ENCODE data around the gene FHAD1.

FHAD1 gene

DNA sequence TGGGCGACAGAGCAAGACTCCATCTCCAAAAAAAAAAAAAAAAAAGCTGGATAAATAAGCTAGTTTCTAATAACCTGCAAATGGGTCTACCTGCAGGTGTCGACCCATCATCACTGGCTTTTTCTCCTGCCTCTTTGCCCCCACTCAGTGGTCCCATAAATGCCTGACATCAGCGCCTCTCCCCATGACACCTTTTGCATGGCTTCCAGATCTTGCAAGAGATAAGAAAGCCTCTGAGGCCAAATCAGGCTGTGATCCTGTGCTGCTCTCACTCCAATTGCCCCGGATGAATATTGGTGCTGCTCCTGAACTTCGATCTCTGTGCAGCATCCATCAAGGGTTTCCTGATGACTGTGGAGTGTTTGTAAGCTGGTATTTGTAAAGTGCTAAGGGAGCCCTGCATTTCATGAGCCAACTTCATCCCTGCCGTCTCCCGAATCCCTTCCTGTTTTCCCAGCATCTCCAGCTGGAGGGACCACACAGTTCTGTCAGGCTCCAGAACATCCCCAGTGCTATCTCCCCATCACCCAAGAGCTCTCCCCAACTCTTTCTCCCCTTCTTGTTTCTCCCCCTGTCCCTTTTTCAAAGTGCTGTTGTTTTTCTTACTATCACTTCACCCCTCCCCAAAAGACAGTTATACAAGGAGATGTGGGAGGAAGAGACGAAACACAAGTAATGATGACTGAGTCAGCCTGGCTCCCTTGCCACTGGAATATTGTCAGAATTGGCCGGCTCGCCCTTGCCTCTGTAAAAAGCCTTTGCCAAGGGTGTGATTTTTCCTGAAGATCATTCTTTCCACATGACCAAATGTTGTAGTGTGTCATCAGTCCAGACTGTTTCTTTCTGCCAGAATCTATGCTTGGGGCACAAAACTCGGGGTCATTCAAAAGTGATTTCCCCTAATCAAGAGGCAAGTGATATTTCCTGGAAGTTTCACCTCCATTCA lies 159.9 kb downstream of the FHAD1 start:
- Histone ChIP-seq H3K27me3 (ENCODE audit: control insufficient read depth, insufficient read depth, low read length) (no peaks in the 10 kb centered on the region), H3K4me1 (peaks cover 12% of the 10 kb centered on the region), H3K4me2 (ENCODE audit: low read length) (no peak overlapping the region), H3K9ac (no peak overlapping the region), H3K4me3 (ENCODE audit: low read depth, low read length) (no peak overlapping the region), H3K9me3 (ENCODE audit: control insufficient read depth, low read length) (no peaks in the 10 kb centered on the region), H2AFZ (no peak overlapping the region), H3K27ac (no peak overlapping the region), H3K79me2 (no peaks in the 10 kb centered on the region), H3K36me3 (ENCODE audit: control insufficient read depth, insufficient read depth, low read length) (no peaks in the 10 kb centered on the region)
- TF ChIP-seq, protein P1, sequence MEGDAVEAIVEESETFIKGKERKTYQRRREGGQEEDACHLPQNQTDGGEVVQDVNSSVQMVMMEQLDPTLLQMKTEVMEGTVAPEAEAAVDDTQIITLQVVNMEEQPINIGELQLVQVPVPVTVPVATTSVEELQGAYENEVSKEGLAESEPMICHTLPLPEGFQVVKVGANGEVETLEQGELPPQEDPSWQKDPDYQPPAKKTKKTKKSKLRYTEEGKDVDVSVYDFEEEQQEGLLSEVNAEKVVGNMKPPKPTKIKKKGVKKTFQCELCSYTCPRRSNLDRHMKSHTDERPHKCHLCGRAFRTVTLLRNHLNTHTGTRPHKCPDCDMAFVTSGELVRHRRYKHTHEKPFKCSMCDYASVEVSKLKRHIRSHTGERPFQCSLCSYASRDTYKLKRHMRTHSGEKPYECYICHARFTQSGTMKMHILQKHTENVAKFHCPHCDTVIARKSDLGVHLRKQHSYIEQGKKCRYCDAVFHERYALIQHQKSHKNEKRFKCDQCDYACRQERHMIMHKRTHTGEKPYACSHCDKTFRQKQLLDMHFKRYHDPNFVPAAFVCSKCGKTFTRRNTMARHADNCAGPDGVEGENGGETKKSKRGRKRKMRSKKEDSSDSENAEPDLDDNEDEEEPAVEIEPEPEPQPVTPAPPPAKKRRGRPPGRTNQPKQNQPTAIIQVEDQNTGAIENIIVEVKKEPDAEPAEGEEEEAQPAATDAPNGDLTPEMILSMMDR (IDR thresholded peaks at IDR 0.05): no peak

DNA sequence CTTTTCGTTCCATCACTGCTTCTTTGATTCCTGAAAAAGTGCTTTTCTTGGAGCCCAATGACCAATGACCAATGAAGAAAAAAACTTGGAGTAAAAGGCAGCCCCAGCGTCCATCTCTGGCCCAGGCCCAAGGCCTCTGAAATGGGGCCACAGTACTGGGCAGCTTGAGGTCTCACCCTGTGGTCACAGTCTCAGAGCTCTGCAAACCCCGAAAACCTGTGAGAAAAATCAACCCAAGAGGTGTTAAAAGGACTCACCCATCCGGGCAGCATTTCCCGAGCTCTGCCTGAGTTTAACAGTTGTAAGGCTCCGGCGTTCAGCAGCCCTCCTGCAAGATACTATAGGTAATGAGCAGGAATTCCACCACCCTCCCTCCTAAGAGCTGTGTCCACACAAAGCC lies 160.6 kb downstream of the FHAD1 start:
- H3K27ac ChIP-seq: no peak overlapping the region
- no peak overlapping the region for H3K9ac ChIP-seq
- TF ChIP-seq, protein P1 (IDR thresholded peaks at IDR 0.05): no peak
- H3K9me3 ChIP-seq (ENCODE audit: control insufficient read depth, low read length): no peaks in the 10 kb centered on the region
- no peaks in the 10 kb centered on the region for H3K27me3 ChIP-seq (ENCODE audit: control insufficient read depth, insufficient read depth, low read length)
- no peaks in the 10 kb centered on the region for H3K36me3 ChIP-seq (ENCODE audit: control insufficient read depth, insufficient read depth, low read length)
- no peak overlapping the region for H2AFZ ChIP-seq
- no peak overlapping the region for H3K4me2 ChIP-seq (ENCODE audit: low read length)
- no peak overlapping the region for H3K4me3 ChIP-seq (ENCODE audit: low read depth, low read length)
- H3K79me2 ChIP-seq: no peaks in the 10 kb centered on the region
- peaks cover 16% of the 10 kb centered on the region for H3K4me1 ChIP-seq

DNA sequence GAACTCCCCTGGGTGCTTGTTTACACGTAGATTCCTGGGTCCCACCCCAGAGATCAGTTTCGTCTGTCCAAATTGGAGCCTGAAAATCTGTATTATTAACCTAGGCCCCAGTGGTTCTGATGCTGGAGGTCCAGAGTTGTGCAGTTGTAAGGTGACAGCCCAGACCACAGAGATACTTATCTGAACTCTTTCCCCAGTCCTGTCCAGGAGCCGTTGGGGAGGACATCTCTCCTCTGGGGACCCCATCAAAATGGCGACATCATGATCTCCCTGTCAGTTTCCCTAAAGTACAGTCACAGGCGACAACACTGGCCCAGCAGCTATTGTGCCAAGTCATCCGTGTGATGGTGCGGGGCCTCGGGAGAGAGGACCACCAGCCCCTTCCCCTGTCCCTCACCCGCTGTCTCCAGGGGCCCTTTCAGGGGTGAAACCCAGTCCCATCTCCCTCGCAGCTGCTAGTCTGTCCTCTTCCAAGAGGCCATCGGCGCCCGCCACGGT lies 161.9 kb downstream of the FHAD1 start:
- peak overlapping the region; percentile 73 for H3K4me3 ChIP-seq (ENCODE audit: low read depth, low read length)
- peak overlapping the region; percentile 75 for H2AFZ ChIP-seq
- no peaks in the 10 kb centered on the region for H3K79me2 ChIP-seq
- peak overlapping the region; percentile 71 for H3K27ac ChIP-seq
- peaks cover 18% of the 10 kb centered on the region for H3K4me1 ChIP-seq
- H3K36me3 ChIP-seq (ENCODE audit: control insufficient read depth, insufficient read depth, low read length): no peaks in the 10 kb centered on the region
- H3K9me3 ChIP-seq (ENCODE audit: control insufficient read depth, low read length): no peaks in the 10 kb centered on the region
- peak overlapping the region; percentile 78 for H3K4me2 ChIP-seq (ENCODE audit: low read length)
- no peaks in the 10 kb centered on the region for H3K27me3 ChIP-seq (ENCODE audit: control insufficient read depth, insufficient read depth, low read length)
- no peak overlapping the region for H3K9ac ChIP-seq
- TF ChIP-seq, protein P1 (IDR thresholded peaks at IDR 0.05): no peak

DNA sequence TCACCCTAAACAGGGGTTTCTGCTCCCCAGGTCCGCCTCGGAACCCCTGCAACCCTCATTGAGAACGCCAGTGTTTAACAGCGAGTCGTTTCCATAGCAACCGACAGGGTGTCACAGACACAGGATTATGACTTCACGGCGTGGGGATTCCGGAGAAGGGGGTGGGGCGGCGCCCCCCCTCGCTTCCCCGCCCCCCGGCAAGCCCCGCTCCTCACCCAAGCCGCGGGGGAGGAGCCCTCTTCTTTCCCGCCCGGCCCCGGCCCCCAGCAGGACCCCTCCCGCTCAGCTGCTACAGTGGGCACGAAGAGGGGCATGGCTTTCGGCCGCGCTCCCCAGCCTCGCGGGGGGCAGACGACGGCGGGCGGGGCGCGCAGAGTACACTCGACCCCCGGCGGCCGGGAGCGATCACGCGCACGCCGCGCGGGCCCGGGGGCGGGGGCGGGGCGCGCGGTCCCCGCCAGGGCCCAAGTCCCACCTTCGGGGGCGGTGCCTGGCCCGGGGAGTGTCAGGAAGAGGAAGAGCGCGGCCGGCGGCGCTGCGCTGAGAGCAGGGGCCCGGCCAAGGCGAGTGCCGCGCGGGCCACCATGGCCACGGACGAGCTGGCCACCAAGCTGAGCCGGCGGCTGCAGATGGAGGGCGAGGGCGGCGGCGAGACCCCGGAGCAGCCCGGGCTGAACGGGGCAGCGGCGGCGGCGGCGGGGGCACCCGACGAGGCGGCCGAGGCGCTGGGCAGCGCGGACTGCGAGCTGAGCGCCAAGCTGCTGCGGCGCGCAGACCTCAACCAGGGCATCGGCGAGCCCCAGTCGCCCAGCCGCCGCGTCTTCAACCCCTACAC lies 162.6 kb downstream of the FHAD1 start, which contains the start of gene EFHD2:
Gene EFHD2, plus strand, starts transcription at position 501 of the 835 bp plus-strand sequence. Its CDS starts 84 bp downstream, at position 585.
- TF ChIP-seq, protein P1 (IDR thresholded peaks at IDR 0.05): no peak
- Histone ChIP-seq H2AFZ (peak within 1 kb of the TSS; percentile 75), H3K36me3 (ENCODE audit: control insufficient read depth, insufficient read depth, low read length) (no peaks in the 10 kb centered on the region), H3K9me3 (ENCODE audit: control insufficient read depth, low read length) (no peaks in the 10 kb centered on the region), H3K27ac (peak within 1 kb of the TSS; percentile 71), H3K4me1 (peaks cover 18% of the 10 kb centered on the region), H3K9ac (peak within 1 kb of the TSS; percentile 46), H3K4me3 (ENCODE audit: low read depth, low read length) (peak within 1 kb of the TSS; percentile 73), H3K4me2 (ENCODE audit: low read length) (peak within 1 kb of the TSS; percentile 78), H3K79me2 (no peaks in the 10 kb centered on the region), H3K27me3 (ENCODE audit: control insufficient read depth, insufficient read depth, low read length) (no peaks in the 10 kb centered on the region)

All from parathyroid adenoma (tissue), 2 donors.